A673 (cell line): ENCODE data around the gene LEFTY1. TPM values are rescaled to one million over a fixed set of nuclear protein-coding genes. Genes with fewer than 3 reads are reported as not detected.

ENCODE experiments used
- BruUV-seq: library from RNA; stranded (reverse); fragments of 400-500 nt; replicated peaks from 2 replicates; lab custom pipeline; 2021; lab: Mats Ljungman, UMichigan
- CTCF ChIA-PET: fragments of 300-600 bp; sonication (Branson Sonifier 250); formaldehyde crosslinking; loops from one replicate; lab custom pipeline; 2022; ENCODE audit warnings: antibody characterized with exemption; lab: Charles Lee
- POLR2A ChIA-PET: fragments of 300-600 bp; sonication (Branson Sonifier 250); formaldehyde crosslinking; loops from one replicate; lab custom pipeline; 2022; ENCODE audit warnings: antibody characterized with exemption; ENCODE audit not compliant: low non-redundant PET; lab: Charles Lee
- DNase-seq: peaks from one replicate; pipeline ENCODE4 v3.0.0-alpha.2; 2015; ENCODE audit warnings: low spot score
- H3K27ac ChIP-seq: fragments of 200-600 bp; sonication (generic); 2 replicates; pipeline ENCODE4 v1.5.1; 2016; ENCODE audit warnings: mixed run types, low read depth, mild to moderate bottlenecking, mixed read lengths, antibody characterized with exemption, low read length; ENCODE audit not compliant: poor library complexity, severe bottlenecking
- H3K27me3 ChIP-seq: fragments of 200-600 bp; sonication (generic); replicated peaks from 2 replicates; pipeline ENCODE4 v1.6.1; 2017; ENCODE audit warnings: mixed run types, low read depth, mild to moderate bottlenecking, mixed read lengths, antibody characterized with exemption, low read length; ENCODE audit not compliant: insufficient read depth, poor library complexity
- H3K36me3 ChIP-seq: fragments of 200-600 bp; sonication (generic); 2 replicates; pipeline ENCODE4 v1.6.1; 2016; ENCODE audit warnings: mixed run types, mild to moderate bottlenecking, mixed read lengths, antibody characterized with exemption, low read length; ENCODE audit not compliant: insufficient read depth, poor library complexity, severe bottlenecking
- H3K4me1 ChIP-seq: fragments of 200-600 bp; sonication (generic); 2 replicates; pipeline ENCODE4 v1.6.1; 2017; ENCODE audit warnings: mixed run types, mild to moderate bottlenecking, mixed read lengths, antibody characterized with exemption, low read length; ENCODE audit not compliant: insufficient read depth, poor library complexity, severe bottlenecking
- H3K4me3 ChIP-seq: fragments of 200-600 bp; sonication (generic); 2 replicates; pipeline ENCODE4 v1.5.1; 2016; ENCODE audit warnings: low read depth, mixed run types, mild to moderate bottlenecking, mixed read lengths, low read length; ENCODE audit not compliant: poor library complexity, severe bottlenecking
- H3K9me3 ChIP-seq: fragments of 200-600 bp; sonication (generic); 2 replicates; pipeline ENCODE4 v1.6.1; 2016; ENCODE audit warnings: mixed run types, low read depth, mild to moderate bottlenecking, mixed read lengths, antibody characterized with exemption, low read length; ENCODE audit not compliant: poor library complexity, severe bottlenecking
- EZH2 ChIP-seq: fragments of 200-600 bp; sonication (generic); IDR thresholded peaks from 2 replicates; pipeline ENCODE4 v1.6.1; 2017; ENCODE audit warnings: borderline replicate concordance, low read depth, mild to moderate bottlenecking, mixed read lengths, antibody characterized with exemption, low read length; ENCODE audit not compliant: poor library complexity, severe bottlenecking
- intact Hi-C: fragments of 100-400 bp; cut with micrococcal nuclease; formaldehyde crosslinking; loops from one replicate; pipeline ENCODE4 v1.10.0; 2022; ENCODE audit not compliant: unreplicated experiment
- total RNA-seq: library from RNA; stranded (reverse); gene quantifications from 2 replicates; pipeline ENCODE4 v1.2.3, GENCODE V29; 2021
- TF ChIP-seq, protein P1 (sequence below): fragments of 300-800, 200-600 bp; sonication (generic); conservative IDR thresholded peaks from 2 replicates; pipeline ENCODE4 v1.5.1; 2017; ENCODE audit warnings: low read depth, mild to moderate bottlenecking, antibody characterized with exemption, low read length, moderate library complexity, mixed read lengths

LEFTY1 gene
- total RNA-seq, 1 experiment from 2014 or later, result not detected

DNA sequence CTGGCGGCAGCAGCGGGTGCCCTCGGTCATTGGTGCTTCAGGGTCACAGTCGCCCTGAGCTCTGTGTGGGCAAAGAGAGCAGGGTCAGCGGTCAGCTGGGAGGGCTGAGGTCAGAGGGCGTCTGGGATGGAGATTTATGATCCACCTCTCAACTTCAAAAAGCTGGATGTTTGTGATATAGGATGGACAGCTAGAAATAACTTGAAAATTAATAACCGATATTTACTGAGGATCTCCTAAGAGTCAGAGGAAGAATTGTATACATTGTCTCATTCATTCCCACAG is 2.0 kb downstream of the LEFTY1 start:
- ChIA-PET POLR2A (no interaction called here), CTCF (no interaction called here)
- TF ChIP-seq, protein P1, sequence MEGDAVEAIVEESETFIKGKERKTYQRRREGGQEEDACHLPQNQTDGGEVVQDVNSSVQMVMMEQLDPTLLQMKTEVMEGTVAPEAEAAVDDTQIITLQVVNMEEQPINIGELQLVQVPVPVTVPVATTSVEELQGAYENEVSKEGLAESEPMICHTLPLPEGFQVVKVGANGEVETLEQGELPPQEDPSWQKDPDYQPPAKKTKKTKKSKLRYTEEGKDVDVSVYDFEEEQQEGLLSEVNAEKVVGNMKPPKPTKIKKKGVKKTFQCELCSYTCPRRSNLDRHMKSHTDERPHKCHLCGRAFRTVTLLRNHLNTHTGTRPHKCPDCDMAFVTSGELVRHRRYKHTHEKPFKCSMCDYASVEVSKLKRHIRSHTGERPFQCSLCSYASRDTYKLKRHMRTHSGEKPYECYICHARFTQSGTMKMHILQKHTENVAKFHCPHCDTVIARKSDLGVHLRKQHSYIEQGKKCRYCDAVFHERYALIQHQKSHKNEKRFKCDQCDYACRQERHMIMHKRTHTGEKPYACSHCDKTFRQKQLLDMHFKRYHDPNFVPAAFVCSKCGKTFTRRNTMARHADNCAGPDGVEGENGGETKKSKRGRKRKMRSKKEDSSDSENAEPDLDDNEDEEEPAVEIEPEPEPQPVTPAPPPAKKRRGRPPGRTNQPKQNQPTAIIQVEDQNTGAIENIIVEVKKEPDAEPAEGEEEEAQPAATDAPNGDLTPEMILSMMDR, result no peak
- no peak for TF ChIP-seq EZH2
- no peaks in the 10 kb centered on the region for H3K4me1 ChIP-seq
- DNase-seq, result no peak
- no TSS peak for BruUV-seq
- no peak overlapping the region for H3K27ac ChIP-seq
- no peaks in the 10 kb centered on the region for H3K36me3 ChIP-seq
- no peaks in the 10 kb centered on the region for H3K27me3 ChIP-seq
- intact Hi-C loops, result no loop called here
- no peak overlapping the region for H3K4me3 ChIP-seq
- no peaks in the 10 kb centered on the region for H3K9me3 ChIP-seq

DNA sequence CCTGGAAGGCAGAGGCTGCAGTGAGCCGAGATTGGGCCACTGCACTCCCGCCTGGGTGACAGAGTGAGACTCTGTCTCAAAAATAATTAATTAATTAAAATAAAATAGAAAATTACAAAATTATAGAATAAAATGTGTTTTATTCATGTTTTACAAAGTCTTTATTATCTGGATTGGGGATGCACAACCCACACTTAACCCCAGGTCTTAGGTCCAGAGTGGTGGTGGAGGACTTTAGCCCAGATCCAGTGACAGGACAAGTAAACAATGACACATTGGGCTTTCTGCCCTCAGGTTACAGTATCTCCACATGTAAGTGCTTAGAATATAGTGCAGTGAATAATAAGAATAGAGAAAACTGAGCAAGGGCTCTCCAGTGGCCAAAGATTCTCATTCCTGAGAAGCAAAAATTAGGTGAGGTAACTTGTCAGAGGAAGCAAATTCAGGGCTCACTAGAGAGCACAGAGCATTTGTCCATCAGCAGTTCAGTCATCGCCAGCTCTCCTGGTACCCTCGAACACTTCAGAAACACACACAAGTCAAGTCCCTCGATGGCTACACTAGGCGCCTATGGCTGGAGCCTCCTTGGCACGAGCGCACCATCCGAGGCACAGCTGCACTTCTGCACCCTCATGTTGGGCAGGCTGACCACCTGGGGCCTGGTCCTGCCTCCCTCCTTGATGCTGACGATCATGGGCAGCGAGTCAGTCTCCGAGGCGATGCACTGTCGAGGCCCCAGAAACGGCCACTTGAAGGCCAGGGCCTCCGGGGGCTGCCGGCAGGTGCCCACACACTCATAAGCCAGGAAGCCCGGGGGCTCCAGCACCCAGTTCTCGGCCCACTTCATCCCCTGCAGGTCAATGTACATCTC is 2.6 kb downstream of the LEFTY1 start:
- POLR2A ChIA-PET, result no interaction called here
- CTCF ChIA-PET, result no interaction called here
- intact Hi-C loops, result no loop called here
- Histone ChIP-seq H3K27me3 (no peaks in the 10 kb centered on the region), H3K9me3 (no peaks in the 10 kb centered on the region), H3K4me3 (no peak overlapping the region), H3K36me3 (no peaks in the 10 kb centered on the region), H3K27ac (no peak overlapping the region), H3K4me1 (peaks cover 2% of the 10 kb centered on the region)
- DNase-seq, result no peak
- TF ChIP-seq, protein P1, result no peak
- no peak for TF ChIP-seq EZH2
- no TSS peak for BruUV-seq

DNA sequence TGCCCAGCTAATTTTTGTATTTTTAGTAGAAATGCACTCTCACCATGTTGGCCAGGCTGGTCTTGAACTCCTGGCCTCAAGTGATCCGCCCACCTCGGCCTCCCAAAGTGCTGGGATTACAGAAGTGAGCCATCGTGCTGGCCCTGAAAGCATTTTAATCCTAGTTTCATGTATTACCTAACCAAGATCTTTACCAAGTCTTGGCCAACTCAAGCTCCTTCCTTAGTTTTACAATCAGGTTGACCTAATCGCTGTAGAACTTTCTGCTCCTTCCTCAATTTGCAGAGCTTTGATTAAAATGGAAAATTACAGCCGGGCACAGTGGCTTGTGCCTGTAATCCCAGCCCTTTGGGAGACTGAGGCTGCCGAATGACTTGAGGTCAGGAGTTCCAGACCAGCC is 3.6 kb downstream of the LEFTY1 start:
- no peak for TF ChIP-seq EZH2
- TF ChIP-seq, protein P1, result no peak
- Histone ChIP-seq H3K4me1 (peaks cover 6% of the 10 kb centered on the region), H3K27ac (no peak overlapping the region), H3K27me3 (no peaks in the 10 kb centered on the region), H3K9me3 (no peaks in the 10 kb centered on the region), H3K36me3 (no peaks in the 10 kb centered on the region), H3K4me3 (no peak overlapping the region)
- intact Hi-C loops, result no loop called here
- ChIA-PET POLR2A (no interaction called here), CTCF (no interaction called here)
- BruUV-seq, result no TSS peak
- DNase-seq, result no peak
